IMR-90 (cell line): Measurements from ENCODE around the gene SLIT3. TPM values are rescaled to one million over a fixed set of nuclear protein-coding genes. Genes with fewer than 3 reads are reported as not detected.

Experiments used
- ATAC-seq: fragments of 200-7000 bp; cut with Tn5 transposase; 2 replicates; pipeline ENCODE4 v1.9.1; 2020; ENCODE audit warnings: low read depth, mild to moderate bottlenecking, moderate library complexity
- BruUV-seq: library from RNA; stranded (reverse); fragments of 400-500 nt; replicated peaks from 2 replicates; lab custom pipeline; 2021; lab: Mats Ljungman, UMichigan
- CTCF ChIA-PET: fragments of 300-600 bp; formaldehyde crosslinking; extraction: SDS; loops from one replicate; lab custom pipeline; 2021; ENCODE audit warnings: antibody characterized with exemption; lab: Yijun Ruan, JAX
- POLR2A ChIA-PET: fragments of 300-600 bp; sonication (Branson Sonifier 250); formaldehyde crosslinking; loops from one replicate; lab custom pipeline; 2022; ENCODE audit warnings: antibody characterized with exemption; ENCODE audit not compliant: unreplicated experiment; lab: Charles Lee
- DNase-seq: peaks from one replicate; pipeline ENCODE4 v3.0.0; 2013
- H2AFZ ChIP-seq: replicated peaks from 2 replicates; pipeline ENCODE3; 2013; ENCODE audit warnings: low read length, mild to moderate bottlenecking; ENCODE audit not compliant: poor library complexity
- H2AK5ac ChIP-seq: 2 replicates; pipeline ENCODE4 v1.6.1; 2013; ENCODE audit warnings: low read depth, low read length, inconsistent platforms
- H2AK9ac ChIP-seq: replicated peaks from 2 replicates; pipeline ENCODE3; 2013; ENCODE audit warnings: mild to moderate bottlenecking, low read depth, low read length, moderate library complexity; ENCODE audit not compliant: poor library complexity
- H2BK120ac ChIP-seq: 2 replicates; pipeline ENCODE4 v1.6.1; 2013; ENCODE audit warnings: low read depth, low read length, inconsistent platforms
- H2BK15ac ChIP-seq: 3 replicates; pipeline ENCODE4 v1.6.1; 2013; ENCODE audit warnings: low read depth, low read length, inconsistent platforms
- H2BK20ac ChIP-seq: 2 replicates; pipeline ENCODE4 v1.6.1; 2013; ENCODE audit warnings: low read depth, mild to moderate bottlenecking, inconsistent platforms, low read length, moderate library complexity
- H2BK5ac ChIP-seq: 2 replicates; pipeline ENCODE4 v1.6.1; 2013; ENCODE audit warnings: mild to moderate bottlenecking, low read depth, low read length, inconsistent platforms; ENCODE audit not compliant: poor library complexity, severe bottlenecking
- H3K14ac ChIP-seq: replicated peaks from 2 replicates; pipeline ENCODE4 v1.6.1; 2013; ENCODE audit warnings: low read depth, low read length, inconsistent platforms
- H3K18ac ChIP-seq: 2 replicates; pipeline ENCODE4 v1.6.1; 2013; ENCODE audit warnings: low read depth, low read length, control low read depth
- H3K23ac ChIP-seq: 2 replicates; pipeline ENCODE4 v1.6.1; 2013; ENCODE audit warnings: low read depth, low read length, inconsistent platforms
- H3K27ac ChIP-seq: 2 replicates; pipeline ENCODE4 v1.5.1; 2013; ENCODE audit warnings: mild to moderate bottlenecking, control low read depth, low read length; ENCODE audit not compliant: insufficient read depth
- H3K27me3 ChIP-seq: 2 replicates; pipeline ENCODE4 v1.6.1; 2013; ENCODE audit warnings: low read length; ENCODE audit not compliant: control insufficient read depth, insufficient read depth
- H3K36me3 ChIP-seq: 2 replicates; pipeline ENCODE4 v1.6.1; 2013; ENCODE audit warnings: low read length, mixed read lengths; ENCODE audit not compliant: control insufficient read depth, insufficient read depth
- H3K4ac ChIP-seq: 2 replicates; pipeline ENCODE4 v1.6.1; 2013; ENCODE audit warnings: low read depth, low read length, inconsistent platforms
- H3K4me1 ChIP-seq: 2 replicates; pipeline ENCODE4 v1.6.1; 2013; ENCODE audit warnings: low read length, mixed read lengths; ENCODE audit not compliant: control insufficient read depth, insufficient read depth
- H3K4me2 ChIP-seq: 2 replicates; pipeline ENCODE4 v1.6.1; 2013; ENCODE audit warnings: low read depth, mild to moderate bottlenecking, control low read depth, low read length, moderate library complexity
- H3K4me3 ChIP-seq: 2 replicates; pipeline ENCODE4 v1.5.1; 2013; ENCODE audit warnings: low read depth, mild to moderate bottlenecking, control low read depth, low read length, moderate library complexity; ENCODE audit not compliant: insufficient read depth
- H3K56ac ChIP-seq: 2 replicates; pipeline ENCODE4 v1.6.1; 2013; ENCODE audit warnings: low read length, inconsistent platforms; ENCODE audit not compliant: insufficient read depth; ENCODE audit errors: extremely low read depth
- H3K79me1 ChIP-seq, 2 experiments: 2 replicates each; pipeline ENCODE4 v1.6.1; 2013; ENCODE audit warnings: low read length in 2 of 2, inconsistent platforms in 1 of 2, low read depth in 1 of 2
- H3K9ac ChIP-seq: 2 replicates; pipeline ENCODE4 v1.6.1; 2013; ENCODE audit warnings: low read depth, low read length, control low read depth
- H3K9me1 ChIP-seq: 2 replicates; pipeline ENCODE4 v1.6.1; 2013; ENCODE audit warnings: low read length, inconsistent platforms; ENCODE audit not compliant: insufficient read depth
- H3K9me3 ChIP-seq: 2 replicates; pipeline ENCODE4 v1.6.1; 2013; ENCODE audit warnings: low read length; ENCODE audit not compliant: control insufficient read depth, insufficient read depth
- H4K20me1 ChIP-seq: 2 replicates; pipeline ENCODE4 v1.6.1; 2013; ENCODE audit warnings: low read length, inconsistent platforms; ENCODE audit not compliant: insufficient read depth
- H4K5ac ChIP-seq: 2 replicates; pipeline ENCODE4 v1.6.1; 2013; ENCODE audit warnings: mild to moderate bottlenecking, low read depth, low read length, control low read depth
- H4K8ac ChIP-seq, 2 experiments: 2 replicates each; pipeline ENCODE4 v1.6.1; 2013; ENCODE audit warnings: low read depth in 2 of 2, low read length in 2 of 2, control low read depth in 1 of 2, inconsistent platforms in 1 of 2
- H4K91ac ChIP-seq: 2 replicates; pipeline ENCODE4 v1.6.1; 2013; ENCODE audit warnings: low read depth, low read length, inconsistent platforms; ENCODE audit not compliant: insufficient read depth
- BHLHE40 ChIP-seq: fragments of 150-350 bp; IDR thresholded peaks from 2 replicates; pipeline ENCODE4 v1.6.1; 2016; ENCODE audit warnings: mild to moderate bottlenecking, low read depth, low read length
- CEBPB ChIP-seq: IDR thresholded peaks from 2 replicates; pipeline ENCODE4 v1.6.1; 2012; ENCODE audit warnings: low read depth, low read length, improper control_type of control experiment
- CHD1 ChIP-seq: IDR thresholded peaks from 2 replicates; pipeline ENCODE4 v1.6.1; 2012; ENCODE audit warnings: low read depth, low read length, improper control_type of control experiment
- MXI1 ChIP-seq: IDR thresholded peaks from 2 replicates; pipeline ENCODE4 v1.6.1; 2012; ENCODE audit warnings: low read depth, mild to moderate bottlenecking, low read length, moderate library complexity, borderline replicate concordance
- POLR2A ChIP-seq: IDR thresholded peaks from 2 replicates; pipeline ENCODE4 v1.6.1; 2012; ENCODE audit warnings: mild to moderate bottlenecking, low read depth, low read length
- RAD21 ChIP-seq: IDR thresholded peaks from 2 replicates; pipeline ENCODE4 v1.6.1; 2012; ENCODE audit warnings: low read length, improper control_type of control experiment
- RCOR1 ChIP-seq: IDR thresholded peaks from 2 replicates; pipeline ENCODE4 v1.6.1; 2012; ENCODE audit warnings: mild to moderate bottlenecking, low read length, improper control_type of control experiment; ENCODE audit not compliant: insufficient replicate concordance
- RFX5 ChIP-seq: IDR thresholded peaks from 2 replicates; pipeline ENCODE4 v1.8.0; 2012; ENCODE audit warnings: low read depth, mild to moderate bottlenecking, low read length, moderate library complexity
- SMC3 ChIP-seq: fragments of 150-350 bp; IDR thresholded peaks from 2 replicates; pipeline ENCODE4 v1.6.1; 2016; ENCODE audit warnings: low read depth, mild to moderate bottlenecking, antibody characterized with exemption, low read length, moderate library complexity
- WGBS, 2 experiments: methylation state at CpG; one replicate each; pipeline versions ENCODE4 v1.1.5 to v1.1.7; 2013; ENCODE audit warnings: missing lambda C conversion rate in 2 of 2; ENCODE audit not compliant: insufficient read length in 1 of 2; ENCODE audit errors: extremely low coverage in 2 of 2; 5-methylcytosine and 5-hydroxymethylcytosine counted together
- dilution Hi-C: fragments of 300-500 bp; cut with HindIII; formaldehyde crosslinking; loops from one replicate; pipeline ENCODE4 v1.14.3; 2018; ENCODE audit warnings: low sequenced_read_pairs; ENCODE audit not compliant: unreplicated experiment
- in situ Hi-C: fragments of 300-500 bp; cut with MboI; formaldehyde crosslinking; loops from 3 replicates; pipeline ENCODE4 v1.14.3; 2019; ENCODE audit warnings: low sequenced_read_pairs, inconsistent platforms, mixed read lengths
- intact Hi-C: fragments of 100-400 bp; cut with micrococcal nuclease; formaldehyde crosslinking; loops from 2 replicates; pipeline ENCODE4 v1.10.0; 2022
- polyA plus RNA-seq, 3 experiments: library from polyadenylated mRNA; depleted of rRNA; stranded (reverse); fragments of >200 nt; gene quantifications; 2 replicates each; pipeline ENCODE4 v1.2.3, GENCODE V29; 2012; ENCODE audit warnings: low replicate concordance in 1 of 3
- total RNA-seq: library from RNA; depleted of rRNA; stranded (reverse); fragments of >200 nt; gene quantifications from 2 replicates; pipeline ENCODE4 v1.2.3, GENCODE V29; 2012
- TF ChIP-seq, protein P1 (sequence below): fragments of 150-350 bp; IDR thresholded peaks from 2 replicates; pipeline ENCODE4 v1.6.1; 2017; ENCODE audit warnings: mild to moderate bottlenecking, antibody characterized with exemption, low read length, low read depth
- TF ChIP-seq, protein P2 (sequence below): fragments of 150-350 bp; IDR thresholded peaks from 2 replicates; pipeline ENCODE4 v1.6.1; 2016; ENCODE audit warnings: low read depth, mild to moderate bottlenecking, low read length, moderate library complexity, borderline replicate concordance

SLIT3 gene
- total and polyA plus RNA-seq, 2 of the 4 experiments (the other 2 are of a cell fraction), result 0.18 to 0.50 TPM

DNA sequence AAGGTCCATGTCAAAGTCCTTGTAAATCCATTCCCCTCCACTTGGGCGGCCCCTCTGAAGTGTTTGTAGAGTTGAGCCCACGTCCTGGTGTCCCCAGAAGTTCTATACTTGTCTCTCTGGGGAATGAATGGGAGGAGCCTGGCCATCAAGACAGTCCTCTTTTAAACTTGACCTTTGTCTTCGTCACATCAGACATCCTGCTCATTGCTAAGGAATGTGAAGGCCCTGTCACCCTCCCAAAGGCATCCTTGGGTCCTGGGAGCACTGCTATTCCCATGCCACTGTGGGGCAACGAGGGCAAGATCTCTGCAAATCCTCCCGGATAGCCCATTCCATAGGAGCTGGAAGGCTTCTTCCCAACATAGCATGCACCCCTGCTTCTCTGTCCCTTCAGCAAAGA lies 235.5 kb downstream of the SLIT3 start:
- H3K4me1 ChIP-seq, result no peaks in the 10 kb centered on the region
- BruUV-seq, result no TSS peak
- no peak overlapping the region for H3K27ac ChIP-seq
- in situ Hi-C loops, result no loop called here
- no peak overlapping the region for H3K18ac ChIP-seq
- ChIA-PET POLR2A (no interaction called here), CTCF (no interaction called here)
- no peaks in the 10 kb centered on the region for H3K27me3 ChIP-seq
- TF ChIP-seq MXI1 (no peak), RAD21 (no peak), SMC3 (no peak), BHLHE40 (no peak), RCOR1 (no peak), CEBPB (no peak), POLR2A (no peak), RFX5 (no peak), CHD1 (no peak)
- TF ChIP-seq, protein P1, sequence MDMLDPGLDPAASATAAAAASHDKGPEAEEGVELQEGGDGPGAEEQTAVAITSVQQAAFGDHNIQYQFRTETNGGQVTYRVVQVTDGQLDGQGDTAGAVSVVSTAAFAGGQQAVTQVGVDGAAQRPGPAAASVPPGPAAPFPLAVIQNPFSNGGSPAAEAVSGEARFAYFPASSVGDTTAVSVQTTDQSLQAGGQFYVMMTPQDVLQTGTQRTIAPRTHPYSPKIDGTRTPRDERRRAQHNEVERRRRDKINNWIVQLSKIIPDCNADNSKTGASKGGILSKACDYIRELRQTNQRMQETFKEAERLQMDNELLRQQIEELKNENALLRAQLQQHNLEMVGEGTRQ, result no peak
- TF ChIP-seq, protein P2, sequence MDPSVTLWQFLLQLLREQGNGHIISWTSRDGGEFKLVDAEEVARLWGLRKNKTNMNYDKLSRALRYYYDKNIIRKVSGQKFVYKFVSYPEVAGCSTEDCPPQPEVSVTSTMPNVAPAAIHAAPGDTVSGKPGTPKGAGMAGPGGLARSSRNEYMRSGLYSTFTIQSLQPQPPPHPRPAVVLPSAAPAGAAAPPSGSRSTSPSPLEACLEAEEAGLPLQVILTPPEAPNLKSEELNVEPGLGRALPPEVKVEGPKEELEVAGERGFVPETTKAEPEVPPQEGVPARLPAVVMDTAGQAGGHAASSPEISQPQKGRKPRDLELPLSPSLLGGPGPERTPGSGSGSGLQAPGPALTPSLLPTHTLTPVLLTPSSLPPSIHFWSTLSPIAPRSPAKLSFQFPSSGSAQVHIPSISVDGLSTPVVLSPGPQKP, result no peak
- no peak overlapping the region for H3K14ac ChIP-seq
- H2AK5ac ChIP-seq, result no peak overlapping the region
- no peak overlapping the region for H2BK20ac ChIP-seq
- H3K79me1 ChIP-seq, result no peaks in the 10 kb centered on the region
- no peak overlapping the region for H2AFZ ChIP-seq
- no peaks in the 10 kb centered on the region for H3K36me3 ChIP-seq
- H3K9me1 ChIP-seq, result no peaks in the 10 kb centered on the region
- H4K8ac ChIP-seq, result no peak overlapping the region
- H4K5ac ChIP-seq, result no peak overlapping the region
- 30% methylated on average over 2 of the region's 5 CpGs; no CpG with 5 or more reads in 1 of the 2 experiments for WGBS, 2 experiments
- no peak overlapping the region for H3K23ac ChIP-seq
- H4K91ac ChIP-seq, result no peak overlapping the region
- H3K9ac ChIP-seq, result no peak overlapping the region
- H2BK15ac ChIP-seq, result no peak overlapping the region
- no peak overlapping the region for H2AK9ac ChIP-seq
- H3K56ac ChIP-seq, result no peak overlapping the region
- no peaks in the 10 kb centered on the region for H3K9me3 ChIP-seq
- intact Hi-C loops, result no loop called here
- ATAC-seq (no peak), DNase-seq (no peak)
- no peak overlapping the region for H2BK5ac ChIP-seq
- no peak overlapping the region for H3K4me2 ChIP-seq
- no peak overlapping the region for H2BK120ac ChIP-seq
- H3K4ac ChIP-seq, result no peak overlapping the region
- no peaks in the 10 kb centered on the region for H4K20me1 ChIP-seq
- dilution Hi-C loops, result no loop called here
- no peak overlapping the region for H3K4me3 ChIP-seq
